Measurements from ENCODE around the gene RBFA.

RBFA gene

GRCh38 chr18:80076379-80076778 is 42.1 kb downstream of the RBFA start:
- DNase-seq = no peak

DNA sequence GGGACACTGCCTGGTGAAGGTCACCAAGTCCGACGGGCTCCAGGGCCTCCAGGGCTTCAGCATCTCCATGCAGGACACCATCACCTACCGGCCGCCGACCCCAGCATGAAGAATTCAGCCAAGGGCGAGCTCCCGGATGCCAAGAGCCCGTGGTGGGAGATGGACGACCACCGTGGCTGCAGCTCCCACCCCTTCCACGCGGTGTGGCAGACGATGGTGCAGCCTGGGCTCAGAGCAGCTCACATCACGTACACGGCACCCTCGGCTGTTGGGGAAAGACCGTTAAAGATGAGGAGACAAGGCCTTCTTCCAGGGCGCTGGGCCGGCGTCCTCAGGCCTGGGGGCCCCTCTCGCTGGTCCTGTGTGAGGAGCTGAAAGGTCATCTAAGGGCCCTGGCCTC is 43.6 kb downstream of the RBFA start:
- DNase-seq = no peak

All from NCI-H2029 treated with DMSO at 0.1 percent for 48 hours (cell line).